Osteoblast (primary cell): ENCODE measurements around the gene VARS1. TPM values are rescaled to one million over a fixed set of nuclear protein-coding genes. Genes with fewer than 3 reads are reported as not detected.

Experiments
- DNase-seq: peaks from one replicate; pipeline ENCODE4 v3.0.0; 2011; ENCODE audit warnings: low spot score, mixed read lengths; ENCODE audit not compliant: insufficient read length; ENCODE audit errors: missing footprints
- H2AFZ ChIP-seq: 2 replicates; pipeline ENCODE4 v1.6.0; 2011; ENCODE audit warnings: mild to moderate bottlenecking, low read length
- H3K27ac ChIP-seq: 2 replicates; pipeline ENCODE4 v1.5.1; 2011; ENCODE audit warnings: mild to moderate bottlenecking, low read depth, low read length, moderate library complexity
- H3K27me3 ChIP-seq: 2 replicates; pipeline ENCODE4 v1.6.0; 2012; ENCODE audit warnings: mild to moderate bottlenecking, control low read depth, inconsistent platforms, low read length, moderate library complexity; ENCODE audit not compliant: insufficient read depth
- H3K36me3 ChIP-seq: 2 replicates; pipeline ENCODE4 v1.5.1; 2011; ENCODE audit warnings: mild to moderate bottlenecking, low read length, control low read depth, moderate library complexity; ENCODE audit not compliant: insufficient read depth
- H3K4me1 ChIP-seq: 2 replicates; pipeline ENCODE4 v1.5.1; 2011; ENCODE audit warnings: mild to moderate bottlenecking, low read length, control low read depth, moderate library complexity; ENCODE audit not compliant: insufficient read depth
- H3K4me2 ChIP-seq: 2 replicates; pipeline ENCODE4 v1.6.0; 2011; ENCODE audit warnings: mild to moderate bottlenecking, low read length; ENCODE audit not compliant: insufficient read depth
- H3K4me3 ChIP-seq: fragments of 200-600 bp; sonication (generic); 3 replicates; pipeline ENCODE4 v1.5.1; 2012; ENCODE audit warnings: mild to moderate bottlenecking, low read length, inconsistent platforms; ENCODE audit not compliant: insufficient read depth
- H3K79me2 ChIP-seq: 2 replicates; pipeline ENCODE4 v1.6.0; 2012; ENCODE audit warnings: mild to moderate bottlenecking, low read length, control low read depth, inconsistent platforms; ENCODE audit not compliant: insufficient read depth
- H3K9me3 ChIP-seq: 2 replicates; pipeline ENCODE4 v1.5.1; 2011; ENCODE audit warnings: low read depth, low read length, control low read depth
- H4K20me1 ChIP-seq: 2 replicates; pipeline ENCODE4 v1.6.0; 2012; ENCODE audit warnings: mild to moderate bottlenecking, low read length, control low read depth; ENCODE audit not compliant: insufficient read depth
- CTCF ChIP-seq: IDR thresholded peaks from 2 replicates; pipeline ENCODE4 v1.5.1; 2011; ENCODE audit warnings: mild to moderate bottlenecking, low read depth, low read length, moderate library complexity; ENCODE audit errors: extremely low read depth
- total RNA-seq: library from RNA; depleted of rRNA; stranded (reverse); fragments of >200 nt; gene quantifications from 2 replicates; pipeline ENCODE4 v1.2.3, GENCODE V29; 2012

The VARS1 gene
- total RNA-seq, 1 donor = 42.0 TPM

DNA sequence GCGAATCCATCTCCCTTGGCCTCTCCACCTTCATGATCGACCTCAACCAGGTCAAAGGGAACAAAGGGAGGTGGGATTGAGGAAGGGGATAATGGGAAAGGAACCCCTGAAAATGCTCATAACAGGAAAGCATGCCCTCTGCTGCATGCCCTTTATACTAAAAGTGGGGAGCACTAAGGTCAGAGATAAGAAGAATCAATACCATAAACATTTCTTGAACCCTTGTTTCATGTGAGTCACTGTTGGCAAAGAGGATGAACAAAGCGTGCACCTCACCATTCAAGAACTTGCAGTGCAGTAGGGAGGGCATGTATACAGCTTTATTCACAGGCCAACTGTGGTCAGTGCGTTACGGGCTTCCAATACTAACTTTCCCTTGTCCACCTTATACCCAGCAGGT, 34.8 kb downstream of the VARS1 start:
- Histone ChIP-seq H3K36me3 (peaks cover 25% of the 10 kb centered on the region), H3K4me3 (no peak overlapping the region), H3K4me1 (no peaks in the 10 kb centered on the region), H3K4me2 (no peak overlapping the region), H3K79me2 (no peaks in the 10 kb centered on the region), H2AFZ (no peak overlapping the region), H3K27me3 (no peaks in the 10 kb centered on the region), H3K27ac (no peak overlapping the region), H3K9me3 (no peaks in the 10 kb centered on the region), H4K20me1 (no peaks in the 10 kb centered on the region)
- no peak for TF ChIP-seq CTCF
- peak; percentile 18 for DNase-seq

GRCh38 chr6:31758281-31758680, 37.3 kb downstream of the VARS1 start:
- H3K36me3 ChIP-seq = peaks cover 25% of the 10 kb centered on the region
- no peaks in the 10 kb centered on the region for H3K27me3 ChIP-seq
- no peak overlapping the region for H3K4me2 ChIP-seq
- no peak for DNase-seq
- H3K79me2 ChIP-seq = no peaks in the 10 kb centered on the region
- TF ChIP-seq CTCF = no peak
- no peaks in the 10 kb centered on the region for H3K9me3 ChIP-seq
- no peaks in the 10 kb centered on the region for H4K20me1 ChIP-seq
- H3K4me1 ChIP-seq = peaks cover 1% of the 10 kb centered on the region
- H3K27ac ChIP-seq = no peak overlapping the region
- H2AFZ ChIP-seq = no peak overlapping the region
- H3K4me3 ChIP-seq = no peak overlapping the region

- peak overlapping the region; percentile 71 for H3K27ac ChIP-seq
- no peaks in the 10 kb centered on the region for H4K20me1 ChIP-seq
- H3K4me2 ChIP-seq = peak overlapping the region; percentile 74
- no peaks in the 10 kb centered on the region for H3K9me3 ChIP-seq
- no peaks in the 10 kb centered on the region for H3K79me2 ChIP-seq
- peaks cover 7% of the 10 kb centered on the region for H3K36me3 ChIP-seq
- H2AFZ ChIP-seq = no peak overlapping the region
- peak; percentile 86 for DNase-seq
- H3K4me1 ChIP-seq = peaks cover 12% of the 10 kb centered on the region
- peak overlapping the region; percentile 20 for H3K4me3 ChIP-seq
- no peak for TF ChIP-seq CTCF
- no peaks in the 10 kb centered on the region for H3K27me3 ChIP-seq
Observed at GRCh38 chr6:31752739-31753319, 42.7 kb downstream of the VARS1 start.

- Histone ChIP-seq H3K27ac (no peak overlapping the region), H3K4me1 (peaks cover 17% of the 10 kb centered on the region), H3K4me3 (no peak overlapping the region), H3K4me2 (no peak overlapping the region), H3K36me3 (peaks cover 12% of the 10 kb centered on the region), H3K9me3 (no peaks in the 10 kb centered on the region), H3K27me3 (no peaks in the 10 kb centered on the region), H3K79me2 (no peaks in the 10 kb centered on the region), H4K20me1 (no peaks in the 10 kb centered on the region), H2AFZ (peak overlapping the region; percentile 35)
- peak; percentile 66 for DNase-seq
- TF ChIP-seq CTCF = no peak
Observed at GRCh38 chr6:31750411-31751022, 45.0 kb downstream of the VARS1 start.
